Osteoblast (primary cell): ENCODE measurements around the gene ACIN1. TPM values are rescaled to one million over a fixed set of nuclear protein-coding genes. Genes with fewer than 3 reads are reported as not detected.

Experiments
- DNase-seq: peaks from one replicate; pipeline ENCODE4 v3.0.0; 2011; ENCODE audit warnings: low spot score, mixed read lengths; ENCODE audit not compliant: insufficient read length; ENCODE audit errors: missing footprints
- H2AFZ ChIP-seq: 2 replicates; pipeline ENCODE4 v1.6.0; 2011; ENCODE audit warnings: mild to moderate bottlenecking, low read length
- H3K27ac ChIP-seq: 2 replicates; pipeline ENCODE4 v1.5.1; 2011; ENCODE audit warnings: mild to moderate bottlenecking, low read depth, low read length, moderate library complexity
- H3K27me3 ChIP-seq: 2 replicates; pipeline ENCODE4 v1.6.0; 2012; ENCODE audit warnings: mild to moderate bottlenecking, control low read depth, inconsistent platforms, low read length, moderate library complexity; ENCODE audit not compliant: insufficient read depth
- H3K36me3 ChIP-seq: 2 replicates; pipeline ENCODE4 v1.5.1; 2011; ENCODE audit warnings: mild to moderate bottlenecking, low read length, control low read depth, moderate library complexity; ENCODE audit not compliant: insufficient read depth
- H3K4me1 ChIP-seq: 2 replicates; pipeline ENCODE4 v1.5.1; 2011; ENCODE audit warnings: mild to moderate bottlenecking, low read length, control low read depth, moderate library complexity; ENCODE audit not compliant: insufficient read depth
- H3K4me2 ChIP-seq: 2 replicates; pipeline ENCODE4 v1.6.0; 2011; ENCODE audit warnings: mild to moderate bottlenecking, low read length; ENCODE audit not compliant: insufficient read depth
- H3K4me3 ChIP-seq: fragments of 200-600 bp; sonication (generic); 3 replicates; pipeline ENCODE4 v1.5.1; 2012; ENCODE audit warnings: mild to moderate bottlenecking, low read length, inconsistent platforms; ENCODE audit not compliant: insufficient read depth
- H3K79me2 ChIP-seq: 2 replicates; pipeline ENCODE4 v1.6.0; 2012; ENCODE audit warnings: mild to moderate bottlenecking, low read length, control low read depth, inconsistent platforms; ENCODE audit not compliant: insufficient read depth
- H3K9me3 ChIP-seq: 2 replicates; pipeline ENCODE4 v1.5.1; 2011; ENCODE audit warnings: low read depth, low read length, control low read depth
- H4K20me1 ChIP-seq: 2 replicates; pipeline ENCODE4 v1.6.0; 2012; ENCODE audit warnings: mild to moderate bottlenecking, low read length, control low read depth; ENCODE audit not compliant: insufficient read depth
- total RNA-seq: library from RNA; depleted of rRNA; stranded (reverse); fragments of >200 nt; gene quantifications from 2 replicates; pipeline ENCODE4 v1.2.3, GENCODE V29; 2012
- TF ChIP-seq, protein P1 (sequence below): IDR thresholded peaks from 2 replicates; pipeline ENCODE4 v1.5.1; 2011; ENCODE audit warnings: mild to moderate bottlenecking, low read depth, low read length, moderate library complexity; ENCODE audit errors: extremely low read depth

The ACIN1 gene
- total RNA-seq, 1 donor: 90.5 TPM

- peaks cover 19% of the 10 kb centered on the region for H3K4me1 ChIP-seq
- no peaks in the 10 kb centered on the region for H3K9me3 ChIP-seq
- peak overlapping the region; percentile 39 for H2AFZ ChIP-seq
- peak; percentile 99 for DNase-seq
- H4K20me1 ChIP-seq: peaks cover 19% of the 10 kb centered on the region
- no peak overlapping the region for H3K27ac ChIP-seq
- TF ChIP-seq, protein P1, sequence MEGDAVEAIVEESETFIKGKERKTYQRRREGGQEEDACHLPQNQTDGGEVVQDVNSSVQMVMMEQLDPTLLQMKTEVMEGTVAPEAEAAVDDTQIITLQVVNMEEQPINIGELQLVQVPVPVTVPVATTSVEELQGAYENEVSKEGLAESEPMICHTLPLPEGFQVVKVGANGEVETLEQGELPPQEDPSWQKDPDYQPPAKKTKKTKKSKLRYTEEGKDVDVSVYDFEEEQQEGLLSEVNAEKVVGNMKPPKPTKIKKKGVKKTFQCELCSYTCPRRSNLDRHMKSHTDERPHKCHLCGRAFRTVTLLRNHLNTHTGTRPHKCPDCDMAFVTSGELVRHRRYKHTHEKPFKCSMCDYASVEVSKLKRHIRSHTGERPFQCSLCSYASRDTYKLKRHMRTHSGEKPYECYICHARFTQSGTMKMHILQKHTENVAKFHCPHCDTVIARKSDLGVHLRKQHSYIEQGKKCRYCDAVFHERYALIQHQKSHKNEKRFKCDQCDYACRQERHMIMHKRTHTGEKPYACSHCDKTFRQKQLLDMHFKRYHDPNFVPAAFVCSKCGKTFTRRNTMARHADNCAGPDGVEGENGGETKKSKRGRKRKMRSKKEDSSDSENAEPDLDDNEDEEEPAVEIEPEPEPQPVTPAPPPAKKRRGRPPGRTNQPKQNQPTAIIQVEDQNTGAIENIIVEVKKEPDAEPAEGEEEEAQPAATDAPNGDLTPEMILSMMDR: peak; percentile 88
- peaks cover 27% of the 10 kb centered on the region for H3K36me3 ChIP-seq
- no peaks in the 10 kb centered on the region for H3K27me3 ChIP-seq
- peak overlapping the region; percentile 69 for H3K4me3 ChIP-seq
- H3K4me2 ChIP-seq: peak overlapping the region; percentile 93
- H3K79me2 ChIP-seq: peaks cover 6% of the 10 kb centered on the region
Measured at GRCh38 chr14:23056145-23056955, 38.6 kb downstream of the ACIN1 start.

- Histone ChIP-seq H4K20me1 (peaks cover 15% of the 10 kb centered on the region), H3K79me2 (no peaks in the 10 kb centered on the region), H2AFZ (no peak overlapping the region), H3K4me1 (peaks cover 19% of the 10 kb centered on the region), H3K27ac (no peak overlapping the region), H3K4me3 (no peak overlapping the region), H3K36me3 (peaks cover 21% of the 10 kb centered on the region), H3K27me3 (no peaks in the 10 kb centered on the region), H3K4me2 (peak overlapping the region; percentile 93), H3K9me3 (no peaks in the 10 kb centered on the region)
- DNase-seq: peak; percentile 93
- TF ChIP-seq, protein P1: no peak
Measured at GRCh38 chr14:23055621-23056144, 39.3 kb downstream of the ACIN1 start.

DNA sequence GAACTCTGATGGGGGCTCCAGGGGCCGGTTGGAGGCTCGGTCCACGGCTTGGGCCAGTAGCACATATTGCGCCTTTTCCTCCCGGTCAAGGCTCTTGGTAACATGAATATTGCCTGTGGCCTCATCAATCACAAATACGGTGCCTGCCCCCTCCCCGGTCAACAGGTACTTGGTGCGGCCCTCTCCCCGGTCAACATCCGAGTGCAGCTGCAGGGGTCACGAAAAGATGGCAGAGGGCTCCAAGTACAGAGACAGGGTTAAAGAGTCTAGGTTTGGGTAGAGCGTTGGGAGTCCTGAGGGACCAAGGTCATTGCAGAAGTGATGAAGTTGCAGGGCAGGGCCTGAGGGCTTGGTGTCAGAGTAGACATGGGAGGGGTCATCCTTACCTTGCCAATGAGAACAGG lies 39.8 kb downstream of the ACIN1 start:
- H3K4me3 ChIP-seq: no peak overlapping the region
- TF ChIP-seq, protein P1: no peak
- no peaks in the 10 kb centered on the region for H3K9me3 ChIP-seq
- peaks cover 14% of the 10 kb centered on the region for H4K20me1 ChIP-seq
- H3K36me3 ChIP-seq: peaks cover 16% of the 10 kb centered on the region
- H2AFZ ChIP-seq: no peak overlapping the region
- no peak overlapping the region for H3K27ac ChIP-seq
- peak; percentile 58 for DNase-seq
- H3K79me2 ChIP-seq: no peaks in the 10 kb centered on the region
- H3K27me3 ChIP-seq: no peaks in the 10 kb centered on the region
- H3K4me1 ChIP-seq: peaks cover 19% of the 10 kb centered on the region
- no peak overlapping the region for H3K4me2 ChIP-seq
